ENCODE results near the gene IFNL4. TPM values are rescaled to one million over a fixed set of nuclear protein-coding genes. Genes with fewer than 3 reads are reported as not detected.

The IFNL4 gene
- total and polyA plus RNA-seq, 9 donors, result 0.04 to 0.16 TPM; not detected in 7

DNA sequence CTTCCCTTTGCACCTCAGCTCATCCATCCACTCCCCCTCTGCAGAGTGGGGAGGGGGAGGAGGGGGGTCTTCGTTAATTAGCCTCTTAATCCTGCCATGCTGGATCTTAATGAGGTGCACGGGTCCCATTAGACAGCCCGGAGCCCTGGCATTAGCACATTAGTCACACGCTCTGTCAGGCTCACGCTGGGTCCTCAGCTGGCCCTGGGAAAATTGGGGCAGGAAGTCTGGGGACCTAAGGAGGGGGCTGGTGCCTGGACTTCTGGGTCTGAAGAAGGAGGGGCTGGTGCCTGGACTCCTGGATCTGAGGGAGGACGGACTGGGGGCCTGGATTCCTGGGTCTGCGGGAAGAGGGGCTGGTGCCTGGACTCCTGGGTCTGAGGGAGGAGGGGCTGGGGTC lies 52.3 kb downstream of the IFNL4 start:
- H3K9me3 ChIP-seq (replicated peaks; ENCODE audit: control insufficient read depth, low read depth, low read length), result no peaks in the 10 kb centered on the region
- peaks cover 2% of the 10 kb centered on the region for H3K4me1 ChIP-seq (ENCODE audit: control insufficient read depth, insufficient read depth, low read length)
- H3K36me3 ChIP-seq (ENCODE audit: control insufficient read depth, insufficient read depth, low read length), result no peaks in the 10 kb centered on the region
- 7% methylated on average over 6 of the region's 7 CpGs for WGBS (ENCODE audit: insufficient coverage)
- H3K4me3 ChIP-seq (ENCODE audit: low read length), result no peak overlapping the region
- DNase-seq, result no peak
- H3K27me3 ChIP-seq (ENCODE audit: control insufficient read depth, insufficient read depth, low read length), result peaks cover 62% of the 10 kb centered on the region
- no peak overlapping the region for H3K27ac ChIP-seq (ENCODE audit: low read length)

Other genes with a start within 250 kb of the IFNL4 start
- 1.4 TPM for gene FBXO27, start 216.3 kb downstream of the IFNL4 start, total RNA-seq
- 1 to 10 TPM; 1.5 to 5.5 (median 3.3) TPM for gene FBXO27, start 216.3 kb downstream of the IFNL4 start, polyA plus RNA-seq (ENCODE audit: insufficient read depth in 1 of 8, insufficient read length in 8 of 8, low replicate concordance in 1 of 8)
- gene ACP7, start 164.5 kb downstream of the IFNL4 start, total RNA-seq, result 0.09 TPM
- under 1 TPM in 7 of 8 donors, not detected in 1; 0.05 to 0.28 (median 0.11) TPM for gene ACP7, start 164.5 kb downstream of the IFNL4 start, polyA plus RNA-seq (ENCODE audit: insufficient read depth in 1 of 8, insufficient read length in 8 of 8, low replicate concordance in 1 of 8)
- 3.5 TPM for gene PAK4, start 123.1 kb downstream of the IFNL4 start, total RNA-seq
- gene PAK4, start 123.1 kb downstream of the IFNL4 start, polyA plus RNA-seq (ENCODE audit: insufficient read depth in 1 of 8, insufficient read length in 8 of 8, low replicate concordance in 1 of 8), result 10 to 100 TPM; 15.8 to 29.2 (median 21.9) TPM
- gene NCCRP1, start 51.9 kb downstream of the IFNL4 start, total RNA-seq, result 0.04 TPM
- under 1 TPM in 5 of 8 donors, not detected in 3; 0.12 to 0.35 (median 0.20) TPM for gene NCCRP1, start 51.9 kb downstream of the IFNL4 start, polyA plus RNA-seq (ENCODE audit: insufficient read depth in 1 of 8, insufficient read length in 8 of 8, low replicate concordance in 1 of 8)
- not detected for gene SYCN, start 44.6 kb downstream of the IFNL4 start, total RNA-seq
- not detected for gene SYCN, start 44.6 kb downstream of the IFNL4 start, polyA plus RNA-seq (ENCODE audit: insufficient read depth in 1 of 8, insufficient read length in 8 of 8, low replicate concordance in 1 of 8)
- not detected for gene IFNL3, start 3.9 kb downstream of the IFNL4 start, total RNA-seq
- gene IFNL3, start 3.9 kb downstream of the IFNL4 start, polyA plus RNA-seq (ENCODE audit: insufficient read depth in 1 of 8, insufficient read length in 8 of 8, low replicate concordance in 1 of 8), result not detected
- gene IFNL2, start 19.5 kb upstream of the IFNL4 start, total RNA-seq, result not detected
- not detected for gene IFNL2, start 19.5 kb upstream of the IFNL4 start, polyA plus RNA-seq (ENCODE audit: insufficient read depth in 1 of 8, insufficient read length in 8 of 8, low replicate concordance in 1 of 8)
- not detected for gene IFNL1, start 47.6 kb upstream of the IFNL4 start, total RNA-seq
- gene IFNL1, start 47.6 kb upstream of the IFNL4 start, polyA plus RNA-seq (ENCODE audit: insufficient read depth in 1 of 8, insufficient read length in 8 of 8, low replicate concordance in 1 of 8), result not detected
- gene LRFN1, start 72.0 kb upstream of the IFNL4 start, total RNA-seq, result 0.31 TPM
- gene LRFN1, start 72.0 kb upstream of the IFNL4 start, polyA plus RNA-seq (ENCODE audit: insufficient read depth in 1 of 8, insufficient read length in 8 of 8, low replicate concordance in 1 of 8), result 1 to 10 TPM in 4 of 8 donors, under 1 TPM in 4; 0.68 to 1.8 (median 1.0) TPM
- gene GMFG, start 87.2 kb upstream of the IFNL4 start, total RNA-seq, result 25.8 TPM
- gene GMFG, start 87.2 kb upstream of the IFNL4 start, polyA plus RNA-seq (ENCODE audit: insufficient read depth in 1 of 8, insufficient read length in 8 of 8, low replicate concordance in 1 of 8), result 10 to 100 TPM; 16.1 to 25.3 (median 18.9) TPM
- 36.6 TPM for gene SAMD4B, start 93.6 kb upstream of the IFNL4 start, total RNA-seq
- gene SAMD4B, start 93.6 kb upstream of the IFNL4 start, polyA plus RNA-seq (ENCODE audit: insufficient read depth in 1 of 8, insufficient read length in 8 of 8, low replicate concordance in 1 of 8), result 10 to 100 TPM; 66.9 to 99.6 (median 84.6) TPM
- 21.0 TPM for gene PAF1, start 142.2 kb upstream of the IFNL4 start, total RNA-seq
- gene PAF1, start 142.2 kb upstream of the IFNL4 start, polyA plus RNA-seq (ENCODE audit: insufficient read depth in 1 of 8, insufficient read length in 8 of 8, low replicate concordance in 1 of 8), result 10 to 100 TPM; 38.7 to 48.0 (median 41.6) TPM
- gene MED29, start 142.5 kb upstream of the IFNL4 start, total RNA-seq, result 17.3 TPM
- gene MED29, start 142.5 kb upstream of the IFNL4 start, polyA plus RNA-seq (ENCODE audit: insufficient read depth in 1 of 8, insufficient read length in 8 of 8, low replicate concordance in 1 of 8), result 10 to 100 TPM; 20.8 to 30.5 (median 26.6) TPM
- 14.2 TPM for gene ZFP36, start 158.0 kb upstream of the IFNL4 start, total RNA-seq
- gene ZFP36, start 158.0 kb upstream of the IFNL4 start, polyA plus RNA-seq (ENCODE audit: insufficient read depth in 1 of 8, insufficient read length in 8 of 8, low replicate concordance in 1 of 8), result 100 to 1,000 TPM in 3 of 8 donors, 10 to 100 TPM in 5; 26.6 to 143 (median 73.4) TPM
- gene PLEKHG2, start 163.8 kb upstream of the IFNL4 start, total RNA-seq, result 21.2 TPM
- gene PLEKHG2, start 163.8 kb upstream of the IFNL4 start, polyA plus RNA-seq (ENCODE audit: insufficient read depth in 1 of 8, insufficient read length in 8 of 8, low replicate concordance in 1 of 8), result 10 to 100 TPM; 33.5 to 65.3 (median 50.1) TPM
- gene RPS16, start 187.1 kb upstream of the IFNL4 start, total RNA-seq, result 261 TPM
- 1,000 to 10,000 TPM; 1,818 to 2,619 (median 2,073) TPM for gene RPS16, start 187.1 kb upstream of the IFNL4 start, polyA plus RNA-seq (ENCODE audit: insufficient read depth in 1 of 8, insufficient read length in 8 of 8, low replicate concordance in 1 of 8)
- 50.0 TPM for gene SUPT5H, start 196.7 kb upstream of the IFNL4 start, total RNA-seq
- gene SUPT5H, start 196.7 kb upstream of the IFNL4 start, polyA plus RNA-seq (ENCODE audit: insufficient read depth in 1 of 8, insufficient read length in 8 of 8, low replicate concordance in 1 of 8), result 100 to 1,000 TPM in 3 of 8 donors, 10 to 100 TPM in 5; 80.4 to 108 (median 99.7) TPM
- gene TIMM50, start 232.0 kb upstream of the IFNL4 start, total RNA-seq, result 38.8 TPM
- 10 to 100 TPM; 44.2 to 55.3 (median 49.8) TPM for gene TIMM50, start 232.0 kb upstream of the IFNL4 start, polyA plus RNA-seq (ENCODE audit: insufficient read depth in 1 of 8, insufficient read length in 8 of 8, low replicate concordance in 1 of 8)